Adipose tissue (tissue), 3 donors: ENCODE results near the gene MRS2. TPM values are rescaled to one million over a fixed set of nuclear protein-coding genes. Genes with fewer than 3 reads are reported as not detected.

Source experiments
- H3K27ac ChIP-seq: one replicate; pipeline ENCODE4 v1.5.1; 2013; ENCODE audit warnings: low read depth, low read length
- WGBS, 3 donors: extraction: QIAGEN DNeasy Blood & Tissue Kit; methylation state at CpG; one replicate each; pipeline ENCODE4 v1.1.7; 2013; 5-methylcytosine and 5-hydroxymethylcytosine counted together
- polyA plus RNA-seq, 3 donors: library from polyadenylated mRNA; stranded (reverse); fragments of 200-250 nt; gene quantifications; one replicate each; pipeline ENCODE4 v1.2.3, GENCODE V29; 2013
- donor health status: healthy with polysubstance abuse.
- donor health status: Bipolar disorder and iron deficiency.
- donor health status: healthy.

MRS2 gene
- polyA plus RNA-seq, 3 donors, result 10.7 to 15.9 (median 12.9) TPM

DNA sequence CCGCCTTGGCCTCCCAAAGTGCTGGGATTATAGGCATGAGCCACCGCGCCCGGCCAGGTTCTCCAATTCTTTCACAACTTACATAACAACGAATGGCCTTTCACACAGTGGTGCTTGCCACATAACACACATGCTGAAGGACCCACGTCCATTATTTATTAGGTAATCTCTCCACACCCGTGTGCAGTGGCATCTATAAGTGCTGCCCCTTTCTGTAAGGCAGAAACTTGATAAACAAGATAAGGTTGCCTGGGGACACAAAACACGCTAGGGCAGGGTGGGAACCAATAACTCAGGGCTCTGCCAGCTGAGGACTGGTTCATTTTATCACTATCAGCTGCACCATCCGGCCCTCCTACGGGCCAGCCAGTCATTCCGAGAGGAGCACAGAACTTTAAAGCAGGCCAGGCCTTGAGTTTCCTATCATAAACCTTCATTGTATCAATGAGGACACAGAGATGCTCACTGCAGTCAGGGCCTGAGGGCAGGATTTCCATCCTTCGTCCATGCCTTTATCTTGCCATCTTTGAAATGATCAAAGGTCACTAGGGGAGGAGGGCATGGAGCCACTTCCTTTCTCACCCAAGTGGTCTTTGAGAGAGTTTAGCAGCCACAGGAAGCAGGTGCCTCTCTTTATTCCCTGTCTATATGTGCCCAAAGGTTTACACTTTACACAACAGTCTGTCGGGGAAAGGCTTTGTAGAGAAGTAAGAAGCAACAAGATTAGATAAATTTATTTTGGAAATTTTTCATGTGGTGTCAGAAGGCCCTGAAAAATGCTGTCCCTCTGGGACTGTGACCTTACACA lies 49.0 kb downstream of the MRS2 start:
- H3K27ac ChIP-seq, result no peak overlapping the region
- WGBS, 3 donors, result 71 to 73% (median 71%) methylated on average over 13 of the region's 13 CpGs

DNA sequence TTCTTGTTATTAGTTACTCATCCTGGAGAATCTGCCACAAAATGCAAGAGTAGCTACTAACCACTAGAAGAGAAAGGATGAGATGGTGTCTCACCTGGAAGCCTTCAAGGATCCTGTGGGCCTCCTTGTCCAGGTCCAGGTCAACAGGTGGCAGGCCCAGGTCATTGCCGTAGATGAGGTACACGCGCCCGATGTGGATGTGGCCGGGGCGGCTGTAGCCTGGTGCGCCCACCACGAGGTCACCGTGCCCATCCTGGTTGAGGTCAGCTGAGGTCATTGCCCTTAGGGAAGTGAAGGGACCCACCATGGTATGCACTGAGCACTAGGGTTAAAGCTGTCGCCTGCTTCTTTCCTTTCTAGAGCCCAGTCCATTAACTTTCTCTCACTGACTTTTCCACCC lies 51.2 kb downstream of the MRS2 start:
- H3K27ac ChIP-seq, result no peak overlapping the region
- 94 to 96% (median 95%) methylated on average over 10 of the region's 10 CpGs for WGBS, 3 donors

DNA sequence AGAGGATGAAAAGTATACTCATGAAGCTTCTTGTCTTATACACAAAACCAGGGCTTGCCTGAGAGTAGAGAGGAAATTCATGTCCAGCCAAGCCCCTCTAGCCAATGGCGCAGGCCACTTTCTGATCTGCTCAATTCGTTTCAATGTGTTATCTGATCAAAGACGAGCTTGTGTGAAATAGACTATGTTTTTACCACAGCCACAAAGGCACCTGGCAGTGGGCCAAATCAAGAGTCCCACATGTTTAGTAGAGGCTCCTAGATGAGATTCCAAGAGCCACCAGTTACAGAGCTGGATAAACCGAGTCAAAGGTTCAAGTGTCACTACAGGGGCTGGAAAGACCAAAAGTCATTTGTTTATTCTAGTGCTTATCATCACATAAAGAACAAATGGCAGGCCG lies 51.7 kb downstream of the MRS2 start:
- 84 to 89% (median 89%) methylated on average over 5 of the region's 5 CpGs for WGBS, 3 donors

DNA sequence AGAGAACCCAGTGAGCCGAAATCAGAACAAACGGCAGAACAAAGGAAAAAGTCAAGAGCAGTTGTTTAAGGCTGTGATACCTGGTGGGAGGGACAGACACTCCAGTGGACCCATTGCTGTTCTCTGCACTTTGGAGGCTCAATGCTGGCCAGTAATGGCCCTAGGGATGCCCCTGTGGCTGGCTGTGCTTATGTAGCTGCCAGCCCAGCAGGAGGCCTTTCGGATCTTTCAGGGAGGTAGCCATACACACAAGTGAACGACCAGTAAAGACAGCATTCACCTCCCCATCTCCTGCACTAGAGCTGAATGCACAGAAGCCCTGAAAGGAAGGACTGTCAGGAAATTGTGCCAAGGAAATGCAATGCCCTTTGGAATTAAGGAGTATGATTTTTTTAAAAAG lies 52.3 kb downstream of the MRS2 start:
- H3K27ac ChIP-seq, result no peak overlapping the region
- 92 to 93% (median 93%) methylated on average over 4 of the region's 4 CpGs for WGBS, 3 donors

More for the DNA sequence above, 51.7 kb downstream of the MRS2 start:
- H3K27ac ChIP-seq, result no peak overlapping the region

DNA sequence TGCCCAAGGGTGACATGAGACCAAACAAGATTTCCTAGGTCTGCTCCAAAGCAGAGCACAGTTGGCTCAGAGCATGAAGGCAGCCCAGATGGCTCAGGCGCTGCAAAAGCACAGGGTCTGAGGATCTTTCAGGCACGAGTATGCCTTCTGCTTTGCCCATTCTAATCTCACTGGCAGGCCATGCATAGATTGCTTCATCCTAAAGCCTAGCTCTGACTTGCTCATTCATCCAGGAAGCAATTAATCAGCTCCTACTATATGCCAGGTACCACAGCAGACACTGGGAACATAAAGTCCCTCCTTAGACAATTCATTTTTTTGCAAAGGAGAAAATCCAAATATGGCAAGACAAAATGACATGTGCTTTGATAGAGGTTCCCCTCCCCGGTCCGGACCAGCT lies 55.4 kb downstream of the MRS2 start:
- 41 to 63% (median 47%) methylated on average over 4 of the region's 4 CpGs for WGBS, 3 donors

DNA sequence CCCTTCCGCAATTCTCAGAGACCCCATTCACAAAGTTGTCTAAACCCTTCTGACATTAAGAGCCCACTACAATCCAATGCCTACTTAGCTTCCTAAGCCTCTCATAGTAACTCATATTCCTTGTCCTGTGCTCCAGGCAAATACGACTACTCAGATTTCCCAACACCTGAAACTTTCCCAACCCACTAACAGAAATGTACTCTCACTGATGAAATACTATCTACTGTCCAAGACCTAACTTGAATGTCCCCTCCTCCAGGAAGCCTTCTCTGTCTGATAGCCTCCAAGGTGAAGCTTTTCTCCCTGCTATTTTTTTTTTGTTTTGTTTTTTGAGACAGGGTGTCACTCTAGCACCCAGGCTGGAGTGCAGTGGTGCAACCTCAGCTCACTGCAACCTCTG lies 56.2 kb downstream of the MRS2 start:
- no peak overlapping the region for H3K27ac ChIP-seq
- 73 to 88% (median 76%) methylated on average over 2 of the region's 2 CpGs for WGBS, 3 donors

More for the DNA sequence above, 55.4 kb downstream of the MRS2 start:
- no peak overlapping the region for H3K27ac ChIP-seq

DNA sequence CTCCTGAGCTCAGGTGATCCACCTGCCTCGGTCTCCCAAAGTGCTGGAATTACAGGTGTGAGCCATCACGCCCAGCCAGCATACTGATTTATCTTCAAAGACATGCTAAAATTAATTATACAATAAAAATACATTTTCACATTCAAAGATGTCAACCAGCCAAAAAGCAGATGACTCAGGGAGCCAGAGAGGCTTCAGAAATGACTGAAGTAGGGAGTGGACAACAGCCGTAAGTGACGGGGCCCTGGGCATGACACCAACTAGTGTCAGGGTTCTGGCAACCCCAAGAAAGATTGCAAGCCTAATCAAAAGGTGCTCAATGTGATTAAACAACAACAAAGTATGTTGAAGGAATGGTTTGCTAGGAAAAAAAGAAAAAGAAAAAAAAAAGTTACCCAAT lies 58.2 kb downstream of the MRS2 start:
- no peak overlapping the region for H3K27ac ChIP-seq
- 84% methylated on average over 4 of the region's 4 CpGs for WGBS, 3 donors

DNA sequence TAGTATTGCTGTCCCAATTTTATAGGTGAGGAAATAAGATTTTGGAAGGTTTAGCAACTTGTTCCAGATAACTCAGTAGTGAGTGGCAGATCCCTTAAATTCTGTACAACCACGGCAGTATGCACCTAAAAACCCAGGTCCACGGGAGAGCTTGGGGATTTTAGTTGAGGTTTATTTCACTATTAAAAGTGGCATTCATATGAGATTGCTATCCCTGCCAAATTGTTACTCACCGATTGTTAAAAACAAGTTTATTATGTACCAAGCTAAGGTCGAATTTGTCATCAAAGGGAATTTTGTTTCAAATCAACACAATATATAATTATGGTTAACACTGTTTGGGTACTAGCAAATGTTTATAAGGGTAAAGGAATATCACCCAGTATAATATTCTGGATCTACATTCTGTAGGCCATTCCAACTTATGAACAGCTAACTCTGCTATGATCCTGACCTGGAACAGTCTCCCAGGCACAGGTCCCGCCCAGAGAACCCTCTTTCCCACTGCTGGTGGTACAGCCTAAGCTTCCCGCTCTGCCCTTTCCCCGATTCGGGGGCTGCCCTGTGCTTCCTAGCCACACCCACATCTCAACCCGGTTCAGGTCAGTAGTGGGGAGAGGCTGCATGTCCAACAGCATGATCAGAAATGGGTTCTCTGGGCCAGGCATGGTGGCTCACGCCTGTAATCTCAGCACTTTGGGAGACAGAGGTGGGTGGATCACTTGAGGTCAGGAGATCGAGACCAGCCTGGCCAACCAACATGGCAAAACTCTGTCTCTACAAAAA lies 61.7 kb downstream of the MRS2 start:
- no peak overlapping the region for H3K27ac ChIP-seq
- 89 to 90% (median 89%) methylated on average over 11 of the region's 11 CpGs for WGBS, 3 donors

DNA sequence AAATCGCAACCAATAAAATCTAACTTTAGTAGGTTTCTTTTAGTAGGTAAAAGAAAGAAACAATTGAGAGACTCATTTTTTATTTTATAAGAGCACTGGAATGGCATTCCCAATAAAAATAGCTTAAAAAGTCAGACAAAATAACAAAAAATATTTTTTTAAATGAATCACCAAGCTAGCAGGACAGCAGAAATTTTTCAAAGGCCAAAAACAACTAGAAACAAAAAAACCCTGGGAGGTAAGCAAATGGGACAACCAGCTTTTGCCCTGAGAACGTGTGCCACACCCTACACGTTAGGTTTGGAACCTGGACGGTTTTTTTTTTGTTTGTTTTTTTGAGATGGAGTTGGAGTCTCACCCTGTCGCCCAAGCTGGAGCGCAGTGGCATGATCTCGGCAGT lies 67.1 kb downstream of the MRS2 start:
- WGBS, 3 donors, result 89 to 94% (median 94%) methylated on average over 7 of the region's 7 CpGs
- H3K27ac ChIP-seq, result no peak overlapping the region

DNA sequence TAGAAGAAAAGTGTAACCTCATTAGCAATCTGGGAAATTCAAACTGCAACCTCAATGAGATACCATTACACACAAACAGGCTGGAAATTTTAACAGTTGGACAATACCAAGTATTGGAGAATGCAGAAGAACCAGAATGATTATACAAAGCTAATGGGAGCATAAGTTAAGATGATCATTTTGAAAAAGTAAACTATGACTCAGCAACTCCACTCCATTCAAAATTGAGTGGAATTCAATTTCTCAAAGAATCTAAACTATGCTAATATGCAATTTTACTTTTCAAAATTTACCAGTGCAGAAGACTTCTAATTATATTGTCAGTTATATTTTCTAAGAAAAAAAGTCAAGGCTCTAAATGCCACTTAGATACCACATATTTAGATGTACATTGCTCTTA lies 69.4 kb downstream of the MRS2 start:
- H3K27ac ChIP-seq, result no peak overlapping the region

Other genes with a start within 250 kb of the MRS2 start
- 1 to 10 TPM in 1 of 3 donors, under 1 TPM in 1, not detected in 1; 0.06 to 8.6 TPM for gene DCDC2, start 44.9 kb upstream of the MRS2 start, polyA plus RNA-seq
- 1 to 10 TPM in 1 of 3 donors, under 1 TPM in 2; 0.52 to 1.7 (median 0.67) TPM for gene GPLD1, start 86.6 kb downstream of the MRS2 start, polyA plus RNA-seq
- 1 to 10 TPM; 3.2 to 6.7 (median 3.4) TPM for gene ALDH5A1, start 92.0 kb downstream of the MRS2 start, polyA plus RNA-seq
- gene KIAA0319, start 243.3 kb downstream of the MRS2 start, polyA plus RNA-seq, result under 1 TPM in 2 of 3 donors, not detected in 1; 0.06 to 0.44 TPM